H7 (cell line): ENCODE measurements around the gene MYCN. TPM values are rescaled to one million over a fixed set of nuclear protein-coding genes. Genes with fewer than 3 reads are reported as not detected.

Experiments used
- DNase-seq: peaks from one replicate; pipeline ENCODE4 v3.0.0; 2012
- H3K27me3 ChIP-seq: 2 replicates; pipeline ENCODE4 v1.6.0; 2011; ENCODE audit warnings: mild to moderate bottlenecking, low read length; ENCODE audit not compliant: control insufficient read depth, insufficient read depth
- H3K36me3 ChIP-seq: replicated peaks from 2 replicates; pipeline ENCODE4 v1.5.1; 2011; ENCODE audit warnings: low read length; ENCODE audit not compliant: control insufficient read depth, insufficient read depth
- H3K4me3 ChIP-seq: 2 replicates; pipeline ENCODE4 v1.5.1; 2011; ENCODE audit warnings: low read depth, mild to moderate bottlenecking, control low read depth, low read length, moderate library complexity; ENCODE audit not compliant: insufficient read depth
- total RNA-seq: library from RNA; depleted of rRNA; stranded (reverse); fragments of >200 nt; shearing (Covaris generic); gene quantifications from 2 replicates; pipeline ENCODE4 v1.2.3, GENCODE V29; 2014

The MYCN gene
- total RNA-seq, 1 experiment from 2014 or later = 48.4 TPM

- H3K36me3 ChIP-seq = no peaks in the 10 kb centered on the region
Measured at GRCh38 chr2:15963977-15964670, 23.8 kb downstream of the MYCN start.

GRCh38 chr2:15964936-15965563 is 24.7 kb downstream of the MYCN start:
- Histone ChIP-seq H3K27me3 (no peaks in the 10 kb centered on the region), H3K36me3 (no peaks in the 10 kb centered on the region), H3K4me3 (no peak overlapping the region)
- DNase-seq = no peak

More at GRCh38 chr2:15963977-15964670, 23.8 kb downstream of the MYCN start:
- Histone ChIP-seq H3K4me3 (no peak overlapping the region), H3K27me3 (no peaks in the 10 kb centered on the region; the same call in 1 of the 2 replicates)
- no peak for DNase-seq

GRCh38 chr2:15965564-15966019 is 25.2 kb downstream of the MYCN start:
- Histone ChIP-seq H3K36me3 (no peaks in the 10 kb centered on the region), H3K4me3 (no peak overlapping the region), H3K27me3 (no peaks in the 10 kb centered on the region)
- peak; percentile 70 for DNase-seq

GRCh38 chr2:15967415-15968279 is 27.3 kb downstream of the MYCN start:
- DNase-seq = no peak
- no peaks in the 10 kb centered on the region for H3K36me3 ChIP-seq
- no peaks in the 10 kb centered on the region for H3K27me3 ChIP-seq
- no peak overlapping the region for H3K4me3 ChIP-seq

- Histone ChIP-seq H3K36me3 (no peaks in the 10 kb centered on the region), H3K27me3 (no peaks in the 10 kb centered on the region), H3K4me3 (no peak overlapping the region)
- no peak for DNase-seq
Measured at GRCh38 chr2:15968280-15969178, 28.2 kb downstream of the MYCN start.

GRCh38 chr2:15969214-15969613 is 28.9 kb downstream of the MYCN start:
- no peak for DNase-seq
- Histone ChIP-seq H3K36me3 (no peaks in the 10 kb centered on the region), H3K4me3 (no peak overlapping the region), H3K27me3 (no peaks in the 10 kb centered on the region)

- no peak for DNase-seq
- H3K4me3 ChIP-seq = no peak overlapping the region
- no peaks in the 10 kb centered on the region for H3K27me3 ChIP-seq
- H3K36me3 ChIP-seq = no peaks in the 10 kb centered on the region
Measured at GRCh38 chr2:15970701-15971100, 30.4 kb downstream of the MYCN start.

- no peak for DNase-seq
- H3K27me3 ChIP-seq = no peaks in the 10 kb centered on the region
- H3K4me3 ChIP-seq = no peak overlapping the region
- H3K36me3 ChIP-seq = no peaks in the 10 kb centered on the region
Measured at GRCh38 chr2:15971351-15971750, 31.0 kb downstream of the MYCN start.

GRCh38 chr2:15971831-15972522 is 31.6 kb downstream of the MYCN start:
- Histone ChIP-seq H3K27me3 (no peaks in the 10 kb centered on the region), H3K36me3 (no peaks in the 10 kb centered on the region), H3K4me3 (no peak overlapping the region)
- no peak for DNase-seq

GRCh38 chr2:15973481-15974401 is 33.4 kb downstream of the MYCN start:
- Histone ChIP-seq H3K27me3 (no peaks in the 10 kb centered on the region), H3K36me3 (no peaks in the 10 kb centered on the region), H3K4me3 (no peak overlapping the region)
- DNase-seq = no peak

GRCh38 chr2:15974565-15975260 is 34.4 kb downstream of the MYCN start:
- no peak overlapping the region for H3K4me3 ChIP-seq
- no peaks in the 10 kb centered on the region for H3K36me3 ChIP-seq
- no peak for DNase-seq
- no peaks in the 10 kb centered on the region for H3K27me3 ChIP-seq

- no peak overlapping the region for H3K4me3 ChIP-seq
- no peaks in the 10 kb centered on the region for H3K27me3 ChIP-seq
- H3K36me3 ChIP-seq = no peaks in the 10 kb centered on the region
- no peak for DNase-seq
Measured at GRCh38 chr2:15975261-15975600, 34.9 kb downstream of the MYCN start.
